CD4-positive, alpha-beta memory T cell (primary cell): ENCODE results near the gene TNFRSF1B. TPM values are rescaled to one million over a fixed set of nuclear protein-coding genes. Genes with fewer than 3 reads are reported as not detected.

ENCODE experiments used
- CTCF ChIA-PET: fragments of 350-600 bp; sonication (Branson Sonifier 250); formaldehyde crosslinking; loops from one replicate; lab custom pipeline; 2021; ENCODE audit warnings: inconsistent platforms; ENCODE audit not compliant: partially characterized antibody; lab: Charles Lee
- POLR2A ChIA-PET: fragments of 350-600 bp; sonication (Branson Sonifier 250); formaldehyde crosslinking; loops from one replicate; lab custom pipeline; 2021; ENCODE audit not compliant: partially characterized antibody; lab: Charles Lee
- DNase-seq, 5 donors: peaks; one replicate each; pipeline versions ENCODE4 v3.0.0 to v3.0.0-alpha.2; 2020 to 2022; ENCODE audit warnings: mixed read lengths in 1 of 5
- H3K27ac ChIP-seq: one replicate; pipeline ENCODE4 v1.7.0; 2013; ENCODE audit warnings: low read depth, low read length
- H3K27me3 ChIP-seq: 2 replicates; pipeline ENCODE4 v1.7.0; 2013; ENCODE audit warnings: mild to moderate bottlenecking, low read length, moderate library complexity; ENCODE audit not compliant: insufficient read depth
- H3K36me3 ChIP-seq: 2 replicates; pipeline ENCODE4 v1.7.0; 2013; ENCODE audit warnings: mild to moderate bottlenecking, low read length, moderate library complexity; ENCODE audit not compliant: insufficient read depth
- H3K4me1 ChIP-seq: 2 replicates; pipeline ENCODE4 v1.7.0; 2013; ENCODE audit warnings: mild to moderate bottlenecking, low read length, moderate library complexity; ENCODE audit not compliant: insufficient read depth
- H3K4me3 ChIP-seq, 2 donors: one replicate each; pipeline ENCODE4 v1.7.0; 2013; ENCODE audit warnings: low read length in 2 of 2, mild to moderate bottlenecking in 1 of 2
- H3K9me3 ChIP-seq, 2 donors: one replicate each; pipeline ENCODE4 v1.7.0; 2013; ENCODE audit warnings: low read length in 2 of 2, control low read depth in 1 of 2; ENCODE audit not compliant: control insufficient read depth in 1 of 2
- H3K27ac Mint-ChIP-seq, 7 donors: one replicate each; pipeline ENCODE4 v1.8.0; 2020 to 2021; ENCODE audit warnings: mixed read lengths in 7 of 7, mild to moderate bottlenecking in 6 of 7, inconsistent platforms in 3 of 7, moderate library complexity in 3 of 7
- H3K27me3 Mint-ChIP-seq, 2 donors: one replicate each; pipeline ENCODE4 v1.8.0; 2020 to 2021; ENCODE audit warnings: mixed read lengths in 2 of 2
- H3K36me3 Mint-ChIP-seq, 2 donors: one replicate each; pipeline ENCODE4 v1.8.0; 2020 to 2021; ENCODE audit warnings: mixed read lengths in 2 of 2, inconsistent platforms in 1 of 2, mild to moderate bottlenecking in 1 of 2
- H3K4me1 Mint-ChIP-seq, 4 donors: one replicate each; pipeline ENCODE4 v1.8.0; 2020 to 2021; ENCODE audit warnings: mixed read lengths in 4 of 4, mild to moderate bottlenecking in 1 of 4
- H3K4me3 Mint-ChIP-seq, 8 donors: one replicate each; pipeline ENCODE4 v1.8.0; 2020 to 2021; ENCODE audit warnings: mixed read lengths in 8 of 8, mild to moderate bottlenecking in 7 of 8, moderate library complexity in 6 of 8, inconsistent platforms in 3 of 8
- H3K9me3 Mint-ChIP-seq, 8 donors: one replicate each; pipeline ENCODE4 v1.8.0; 2020 to 2021; ENCODE audit warnings: mixed read lengths in 8 of 8, mild to moderate bottlenecking in 5 of 8, inconsistent platforms in 3 of 8, moderate library complexity in 1 of 8
- intact Hi-C: fragments of 100-400 bp; cut with micrococcal nuclease; formaldehyde crosslinking; loops from one replicate; pipeline ENCODE4 v1.15.1; 2023
- polyA plus RNA-seq, 2 donors: library from polyadenylated mRNA; unstranded; fragments of 300-500 nt; fragmentation: Illumina TruSeq; gene quantifications; one replicate each; pipeline ENCODE4 v1.2.3, GENCODE V29; 2021
- total RNA-seq, 2 experiments: library from RNA; stranded (reverse); gene quantifications; one replicate each; pipeline ENCODE4 v1.2.3, GENCODE V29; 2021

TNFRSF1B gene
- total and polyA plus RNA-seq, 4 experiments from 2014 or later: 111 to 201 (median 130) TPM

- peak overlapping the region in 1 of 8 donors; percentile 39 for H3K4me3 Mint-ChIP-seq
- peaks cover 22 to 46% (median 33%) of the 10 kb centered on the region in 4 donors for H3K4me1 Mint-ChIP-seq
- intact Hi-C loops: no loop called here
- DNase-seq: no peak
- H3K36me3 ChIP-seq: peaks cover 26% of the 10 kb centered on the region
- no peak overlapping the region for H3K4me3 ChIP-seq
- H3K27me3 Mint-ChIP-seq: no peaks in the 10 kb centered on the region
- no peaks in the 10 kb centered on the region for H3K27me3 ChIP-seq
- H3K27ac ChIP-seq: no peak overlapping the region
- CTCF ChIA-PET: interaction anchor here (0.7 to 10.7 kb wide), 2 partner anchors 78 to 101 kb away, joined by 3 to 90 read pairs; no protein-coding TSS in a partner anchor
- no peaks in the 10 kb centered on the region for H3K9me3 ChIP-seq
- peak overlapping the region; percentile 76 to 90 (median 84) for H3K27ac Mint-ChIP-seq
- POLR2A ChIA-PET: interaction anchor here (0.8 to 5.6 kb wide), 6 partner anchors 8 to 77 kb away, joined by 3 to 29 read pairs (median 6); no protein-coding TSS in a partner anchor
- H3K4me1 ChIP-seq: peaks cover 51% of the 10 kb centered on the region
- H3K9me3 Mint-ChIP-seq: no peaks in the 10 kb centered on the region
- peaks cover 25 to 61% of the 10 kb centered on the region in 2 donors for H3K36me3 Mint-ChIP-seq
Observed at GRCh38 chr1:12202577-12202976, 35.8 kb downstream of the TNFRSF1B start.

GRCh38 chr1:12203216-12204007, 36.6 kb downstream of the TNFRSF1B start:
- no peak for DNase-seq
- Mint-ChIP-seq H3K36me3 (peaks cover 22 to 63% of the 10 kb centered on the region in 2 donors), H3K27me3 (no peaks in the 10 kb centered on the region), H3K9me3 (no peaks in the 10 kb centered on the region), H3K4me1 (peaks cover 26 to 53% (median 36%) of the 10 kb centered on the region in 4 donors), H3K4me3 (peak overlapping the region in 7 of 8 donors; percentile 8 to 35 (median 20)), H3K27ac (peak overlapping the region; percentile 76 to 91 (median 84))
- H3K27ac ChIP-seq: peak overlapping the region; percentile 45
- no peak overlapping the region for H3K4me3 ChIP-seq
- ChIA-PET POLR2A (interaction anchor here (0.6 to 5.6 kb wide), 8 partner anchors 17 to 78 kb away, joined by 3 to 29 read pairs (median 3); no protein-coding TSS in a partner anchor), CTCF (interaction anchor here (10.7 kb wide), 1 partner anchor 79 kb away, joined by 90 read pairs; no protein-coding TSS in a partner anchor)
- H3K4me1 ChIP-seq: peaks cover 56% of the 10 kb centered on the region
- intact Hi-C loops: loop anchor here (2.0 kb wide), 1 partner anchor 25 kb away; no protein-coding TSS in a partner anchor
- H3K9me3 ChIP-seq: no peaks in the 10 kb centered on the region
- H3K27me3 ChIP-seq: no peaks in the 10 kb centered on the region
- H3K36me3 ChIP-seq: peaks cover 25% of the 10 kb centered on the region

GRCh38 chr1:12204140-12204539, 37.3 kb downstream of the TNFRSF1B start:
- peaks cover 62% of the 10 kb centered on the region for H3K4me1 ChIP-seq
- CTCF ChIA-PET: interaction anchor here (10.7 kb wide), 1 partner anchor 80 kb away, joined by 90 read pairs; no protein-coding TSS in a partner anchor

GRCh38 chr1:12204754-12205658, 38.2 kb downstream of the TNFRSF1B start:
- CTCF ChIA-PET: interaction anchor here (1.2 to 7.6 kb wide), 3 partner anchors 27 to 86 kb away, joined by 3 to 296 read pairs (median 4); no protein-coding TSS in a partner anchor
- H3K36me3 Mint-ChIP-seq: peaks cover 22 to 65% of the 10 kb centered on the region in 2 donors

More at GRCh38 chr1:12204140-12204539, 37.3 kb downstream of the TNFRSF1B start:
- peaks cover 25% of the 10 kb centered on the region for H3K36me3 ChIP-seq
- Mint-ChIP-seq H3K27me3 (no peaks in the 10 kb centered on the region), H3K27ac (peak overlapping the region; percentile 70 to 91 (median 84)), H3K4me1 (peaks cover 30 to 60% (median 43%) of the 10 kb centered on the region in 4 donors), H3K36me3 (peaks cover 22 to 69% of the 10 kb centered on the region in 2 donors), H3K9me3 (no peaks in the 10 kb centered on the region), H3K4me3 (peak overlapping the region in 5 of 8 donors; percentile 15 to 63 (median 39))
- no peaks in the 10 kb centered on the region for H3K9me3 ChIP-seq
- intact Hi-C loops: loop anchor here (2.0 kb wide), 1 partner anchor 25 kb away; no protein-coding TSS in a partner anchor
- H3K27ac ChIP-seq: peak overlapping the region; percentile 45
- H3K27me3 ChIP-seq: no peaks in the 10 kb centered on the region
- peak in 4 of 5 donors; percentile 19 to 42 (median 26) for DNase-seq
- POLR2A ChIA-PET: interaction anchor here (1.1 to 5.6 kb wide), 6 partner anchors 24 to 79 kb away, joined by 3 to 29 read pairs (median 4); no protein-coding TSS in a partner anchor
- H3K4me3 ChIP-seq: no peak overlapping the region

GRCh38 chr1:12206238-12206637, 39.4 kb downstream of the TNFRSF1B start:
- peak overlapping the region in 6 of 7 donors; percentile 59 to 89 (median 80) for H3K27ac Mint-ChIP-seq

More at GRCh38 chr1:12204754-12205658, 38.2 kb downstream of the TNFRSF1B start:
- H3K9me3 ChIP-seq: no peaks in the 10 kb centered on the region
- H3K4me1 ChIP-seq: peaks cover 62% of the 10 kb centered on the region
- intact Hi-C loops: loop anchor here (2.0 kb wide), 1 partner anchor 26 kb away; no protein-coding TSS in a partner anchor
- POLR2A ChIA-PET: interaction anchor here (0.6 to 6.7 kb wide), 5 partner anchors 11 to 79 kb away, joined by 3 to 107 read pairs (median 4); no protein-coding TSS in a partner anchor
- H3K4me3 ChIP-seq: no peak overlapping the region
- Mint-ChIP-seq H3K9me3 (no peaks in the 10 kb centered on the region), H3K4me1 (peaks cover 34 to 67% (median 49%) of the 10 kb centered on the region in 4 donors), H3K27me3 (no peaks in the 10 kb centered on the region), H3K4me3 (peak overlapping the region in 2 of 8 donors; percentile 24 to 39), H3K27ac (peak overlapping the region; percentile 75 to 91 (median 84))
- no peaks in the 10 kb centered on the region for H3K27me3 ChIP-seq
- peak overlapping the region; percentile 45 for H3K27ac ChIP-seq
- H3K36me3 ChIP-seq: peaks cover 18% of the 10 kb centered on the region
- DNase-seq: no peak

GRCh38 chr1:12206792-12207424, 40.1 kb downstream of the TNFRSF1B start:
- peaks cover 14% of the 10 kb centered on the region for H3K36me3 ChIP-seq
- intact Hi-C loops: no loop called here
- H3K27ac ChIP-seq: no peak overlapping the region
- H3K27me3 Mint-ChIP-seq: no peaks in the 10 kb centered on the region
- peak overlapping the region in 2 of 7 donors; percentile 56 to 87 for H3K27ac Mint-ChIP-seq
- no peak overlapping the region for H3K4me3 ChIP-seq
- no peaks in the 10 kb centered on the region for H3K9me3 ChIP-seq
- ChIA-PET CTCF (interaction anchor here (2.2 to 7.6 kb wide), 4 partner anchors 24 to 82 kb away, joined by 7 to 296 read pairs (median 27); no protein-coding TSS in a partner anchor), POLR2A (interaction anchor here (0.6 to 6.7 kb wide), 6 partner anchors 20 to 81 kb away, joined by 3 to 107 read pairs (median 4); partner anchors contain the start of gene TNFRSF1B)
- no peak overlapping the region for H3K4me3 Mint-ChIP-seq
- H3K9me3 Mint-ChIP-seq: no peaks in the 10 kb centered on the region
- no peak for DNase-seq
- H3K36me3 Mint-ChIP-seq: peaks cover 17 to 50% of the 10 kb centered on the region in 2 donors
- H3K4me1 ChIP-seq: peaks cover 68% of the 10 kb centered on the region
- peaks cover 44 to 76% (median 59%) of the 10 kb centered on the region in 4 donors for H3K4me1 Mint-ChIP-seq
- H3K27me3 ChIP-seq: no peaks in the 10 kb centered on the region

More at GRCh38 chr1:12206238-12206637, 39.4 kb downstream of the TNFRSF1B start:
- Mint-ChIP-seq H3K27me3 (no peaks in the 10 kb centered on the region), H3K4me3 (no peak overlapping the region), H3K9me3 (no peaks in the 10 kb centered on the region), H3K36me3 (peaks cover 21 to 56% of the 10 kb centered on the region in 2 donors), H3K4me1 (peaks cover 43 to 77% (median 60%) of the 10 kb centered on the region in 4 donors)
- H3K4me1 ChIP-seq: peaks cover 71% of the 10 kb centered on the region
- DNase-seq: no peak
- H3K27me3 ChIP-seq: no peaks in the 10 kb centered on the region
- POLR2A ChIA-PET: interaction anchor here (0.9 to 6.7 kb wide), 5 partner anchors 21 to 80 kb away, joined by 3 to 107 read pairs (median 4); partner anchors contain the start of gene TNFRSF1B
- no peaks in the 10 kb centered on the region for H3K9me3 ChIP-seq
- H3K36me3 ChIP-seq: peaks cover 14% of the 10 kb centered on the region
- CTCF ChIA-PET: interaction anchor here (0.6 to 7.6 kb wide), 4 partner anchors 56 to 127 kb away, joined by 3 to 296 read pairs (median 6); no protein-coding TSS in a partner anchor
- no peak overlapping the region for H3K27ac ChIP-seq
- no peak overlapping the region for H3K4me3 ChIP-seq
- intact Hi-C loops: no loop called here
